B cell (primary cell): ENCODE measurements around the gene MROH8. TPM values are rescaled to one million over a fixed set of nuclear protein-coding genes. Genes with fewer than 3 reads are reported as not detected.

Experiments used
- ATAC-seq: fragments of 200-7000 bp; cut with Tn5 transposase; one replicate; pipeline ENCODE4 v1.10.0; 2021; ENCODE audit warnings: low read depth, mild to moderate bottlenecking, moderate number of reproducible peaks, moderate library complexity
- CTCF ChIA-PET: fragments of 350-600 bp; sonication (Branson Sonifier 250); formaldehyde crosslinking; loops from one replicate; lab custom pipeline; 2021; ENCODE audit warnings: antibody characterized with exemption, inconsistent platforms; lab: Charles Lee
- POLR2A ChIA-PET: fragments of 350-600 bp; sonication (Branson Sonifier 250); formaldehyde crosslinking; loops from one replicate; lab custom pipeline; 2021; ENCODE audit warnings: antibody characterized with exemption; lab: Charles Lee
- DNase-seq: peaks from one replicate; pipeline ENCODE4 v3.0.0; 2013
- H2AFZ ChIP-seq: 2 replicates; pipeline ENCODE4 v1.6.1; 2012; ENCODE audit warnings: mild to moderate bottlenecking, low read depth, low read length; ENCODE audit not compliant: insufficient read depth, poor library complexity, severe bottlenecking
- H3K27ac ChIP-seq, 2 donors: 1 replicate in 1 of 2; 2 replicates in 1 of 2; pipeline ENCODE4 v1.5.1; 2012 to 2013; ENCODE audit warnings: low read length in 2 of 2, mild to moderate bottlenecking in 2 of 2, moderate library complexity in 1 of 2
- H3K27me3 ChIP-seq, 4 experiments: fragments of 200-600 bp in 1 of 4; sonication (generic) in 1 of 4; replicated peaks in 1 of 4; 1 replicate in 2 of 4; 2 replicates in 2 of 4; pipeline versions ENCODE4 v1.6.1 to v1.7.0; 2013 to 2016; ENCODE audit warnings: low read length in 3 of 4, mild to moderate bottlenecking in 2 of 4, mixed read lengths in 1 of 4, moderate library complexity in 1 of 4; ENCODE audit not compliant: insufficient read depth in 4 of 4, control insufficient read depth in 3 of 4; ENCODE audit errors: control extremely low read depth in 1 of 4
- H3K36me3 ChIP-seq, 2 experiments: replicated peaks in 1 of 2; 1 replicate in 1 of 2; 2 replicates in 1 of 2; pipeline versions ENCODE4 v1.6.1 to v1.7.1; 2013; ENCODE audit warnings: low read length in 1 of 2; ENCODE audit not compliant: insufficient read depth in 2 of 2, control insufficient read depth in 1 of 2; ENCODE audit errors: control extremely low read depth in 1 of 2, extremely low read depth in 1 of 2
- H3K4me1 ChIP-seq, 2 donors: fragments of 200-600 bp in 1 of 2; sonication (generic) in 1 of 2; 1 replicate in 1 of 2; 2 replicates in 1 of 2; pipeline versions ENCODE4 v1.5.1 to v1.6.1; 2013 to 2017; ENCODE audit warnings: low read length in 2 of 2; ENCODE audit not compliant: control insufficient read depth in 2 of 2, insufficient read depth in 2 of 2
- H3K4me2 ChIP-seq: replicated peaks from 2 replicates; pipeline ENCODE3; 2012; ENCODE audit warnings: mild to moderate bottlenecking, low read depth, low read length; ENCODE audit not compliant: poor library complexity, severe bottlenecking
- H3K4me3 ChIP-seq, 5 experiments: fragments of 200-600 bp in 1 of 5; sonication (generic) in 1 of 5; 1 replicate in 3 of 5; 2 replicates in 2 of 5; pipeline versions ENCODE4 v1.5.1 to v1.7.0; 2011 to 2016; ENCODE audit warnings: low read length in 4 of 5, mild to moderate bottlenecking in 4 of 5, low read depth in 2 of 5, control low read depth in 1 of 5, moderate library complexity in 1 of 5; ENCODE audit not compliant: insufficient read depth in 1 of 5; ENCODE audit errors: control extremely low read depth in 1 of 5, extremely low read depth in 1 of 5
- H3K79me2 ChIP-seq: fragments of 200-600 bp; sonication (generic); one replicate; pipeline ENCODE4 v1.6.0; 2016; ENCODE audit warnings: low read length; ENCODE audit not compliant: control insufficient read depth, insufficient read depth
- H3K9ac ChIP-seq: fragments of 200-600 bp; sonication (generic); 2 replicates; pipeline ENCODE4 v1.6.1; 2017; ENCODE audit warnings: mild to moderate bottlenecking, low read length, moderate library complexity
- H3K9me3 ChIP-seq, 3 donors: one replicate each; pipeline versions ENCODE4 v1.6.1 to v1.7.1; 2013; ENCODE audit warnings: low read length in 2 of 3; ENCODE audit not compliant: control insufficient read depth in 2 of 3, insufficient read depth in 1 of 3; ENCODE audit errors: control extremely low read depth in 1 of 3
- H4K20me1 ChIP-seq: 2 replicates; pipeline ENCODE4 v1.6.0; 2012; ENCODE audit warnings: mild to moderate bottlenecking, low read length; ENCODE audit not compliant: insufficient read depth, control insufficient read depth, poor library complexity, severe bottlenecking
- H3K27ac Mint-ChIP-seq: one replicate; pipeline ENCODE4 v1.8.0; 2021; ENCODE audit warnings: mixed read lengths
- H3K27me3 Mint-ChIP-seq: one replicate; pipeline ENCODE4 v1.8.0; 2021; ENCODE audit warnings: mixed read lengths
- H3K4me1 Mint-ChIP-seq: one replicate; pipeline ENCODE4 v1.8.0; 2021; ENCODE audit warnings: mixed read lengths
- H3K4me3 Mint-ChIP-seq: one replicate; pipeline ENCODE4 v1.8.0; 2021; ENCODE audit warnings: mixed read lengths
- H3K9me3 Mint-ChIP-seq: one replicate; pipeline ENCODE4 v1.8.0; 2022; ENCODE audit warnings: mixed read lengths; ENCODE audit not compliant: insufficient read depth
- EZH2 ChIP-seq: IDR thresholded peaks from 2 replicates; pipeline ENCODE4 v1.6.1; 2012; ENCODE audit warnings: borderline replicate concordance, low read depth, mild to moderate bottlenecking, moderate library complexity, low read length; ENCODE audit not compliant: insufficient read depth, poor library complexity, severe bottlenecking
- WGBS: methylation state at CpG from one replicate; pipeline ENCODE4 v1.1.5; 2013; ENCODE audit warnings: missing lambda C conversion rate; ENCODE audit not compliant: insufficient coverage; 5-methylcytosine and 5-hydroxymethylcytosine counted together
- intact Hi-C: fragments of 100-400 bp; cut with micrococcal nuclease; formaldehyde crosslinking; loops from one replicate; pipeline ENCODE4 v1.10.0; 2022
- polyA plus RNA-seq: library from polyadenylated mRNA; depleted of rRNA; stranded (reverse); fragments of >200 nt; gene quantifications from 2 replicates; pipeline ENCODE4 v1.2.3, GENCODE V29; 2012
- total RNA-seq, 2 donors: library from RNA; stranded (reverse); fragments of 120-200 nt in 1 of 2; gene quantifications; 1 replicate in 1 of 2; 2 replicates in 1 of 2; pipeline versions ENCODE4 v1.2.3 to v1.2.4, GENCODE V29; 2013 to 2022
- TF ChIP-seq, protein P1 (sequence below): fragments of 200-600 bp; IDR thresholded peaks from one replicate; pipeline ENCODE4 v1.8.0; 2022; ENCODE audit warnings: antibody characterized with exemption, mild to moderate bottlenecking

MROH8 gene
- total and polyA plus RNA-seq, 2 donors (not counting 1 experiment from before 2014, with no cell fraction given), result 3.8 to 4.6 TPM

- WGBS, result 60% methylated on average over 3 of the region's 5 CpGs
- intact Hi-C loops, result loop anchor here (2.0 to 10.0 kb wide), 2 partner anchors 335 to 803 kb away; partner anchors contain the start of gene BLCAP
- H3K27me3 Mint-ChIP-seq, result no peaks in the 10 kb centered on the region
- CTCF ChIA-PET, result interaction anchor here (0.5 to 17.7 kb wide), 12 partner anchors 8 to 340 kb away, joined by 3 to 307 read pairs (median 8); partner anchors contain the start of genes BLCAP, MROH8 and RPN2
- no peaks in the 10 kb centered on the region for H3K9me3 ChIP-seq
- peaks cover 50% of the 10 kb centered on the region for H3K4me1 Mint-ChIP-seq
- peak; percentile 75 for DNase-seq
- H3K4me3 Mint-ChIP-seq, result no peak overlapping the region
- H3K79me2 ChIP-seq, result peaks cover 96% of the 10 kb centered on the region
- POLR2A ChIA-PET, result no interaction called here
- no peak overlapping the region for H3K27ac Mint-ChIP-seq
- no peaks in the 10 kb centered on the region for H3K9me3 Mint-ChIP-seq
- H4K20me1 ChIP-seq, result peaks cover 60% of the 10 kb centered on the region
- ATAC-seq, result peak; percentile 82
- no peak overlapping the region for H3K4me3 ChIP-seq
- H3K36me3 ChIP-seq, result peaks cover 0 to 27% of the 10 kb centered on the region in 2 experiments
- peaks cover 18 to 37% of the 10 kb centered on the region in 2 donors for H3K4me1 ChIP-seq
- no peak overlapping the region for H3K9ac ChIP-seq
- TF ChIP-seq EZH2, result no peak
- TF ChIP-seq, protein P1, sequence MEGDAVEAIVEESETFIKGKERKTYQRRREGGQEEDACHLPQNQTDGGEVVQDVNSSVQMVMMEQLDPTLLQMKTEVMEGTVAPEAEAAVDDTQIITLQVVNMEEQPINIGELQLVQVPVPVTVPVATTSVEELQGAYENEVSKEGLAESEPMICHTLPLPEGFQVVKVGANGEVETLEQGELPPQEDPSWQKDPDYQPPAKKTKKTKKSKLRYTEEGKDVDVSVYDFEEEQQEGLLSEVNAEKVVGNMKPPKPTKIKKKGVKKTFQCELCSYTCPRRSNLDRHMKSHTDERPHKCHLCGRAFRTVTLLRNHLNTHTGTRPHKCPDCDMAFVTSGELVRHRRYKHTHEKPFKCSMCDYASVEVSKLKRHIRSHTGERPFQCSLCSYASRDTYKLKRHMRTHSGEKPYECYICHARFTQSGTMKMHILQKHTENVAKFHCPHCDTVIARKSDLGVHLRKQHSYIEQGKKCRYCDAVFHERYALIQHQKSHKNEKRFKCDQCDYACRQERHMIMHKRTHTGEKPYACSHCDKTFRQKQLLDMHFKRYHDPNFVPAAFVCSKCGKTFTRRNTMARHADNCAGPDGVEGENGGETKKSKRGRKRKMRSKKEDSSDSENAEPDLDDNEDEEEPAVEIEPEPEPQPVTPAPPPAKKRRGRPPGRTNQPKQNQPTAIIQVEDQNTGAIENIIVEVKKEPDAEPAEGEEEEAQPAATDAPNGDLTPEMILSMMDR, result peak; percentile 97
- H2AFZ ChIP-seq, result no peak overlapping the region
- no peak overlapping the region for H3K4me2 ChIP-seq
- H3K27ac ChIP-seq, result no peak overlapping the region
- H3K27me3 ChIP-seq, result no peaks in the 10 kb centered on the region
These were observed 12.9 kb upstream of the MROH8 start for GRCh38 chr20:37192137-37192854.
